Loucy (cell line): ENCODE data around the gene CACNA1S.

Experiments
- H2AFZ ChIP-seq: fragments of 200-600 bp; sonication (generic); 2 replicates; pipeline ENCODE4 v1.6.0; 2016; ENCODE audit warnings: antibody characterized with exemption, mild to moderate bottlenecking, low read length, moderate library complexity
- H3F3A ChIP-seq: fragments of 200-600 bp; 2 replicates; pipeline ENCODE4 v1.6.0; 2016; ENCODE audit warnings: antibody characterized with exemption, low read depth, mild to moderate bottlenecking
- H3K27me3 ChIP-seq: fragments of 200-600 bp; sonication (generic); 2 replicates; pipeline ENCODE4 v1.6.1; 2014; ENCODE audit warnings: low read length, mild to moderate bottlenecking; ENCODE audit not compliant: insufficient read depth, poor library complexity, severe bottlenecking
- H3K36me3 ChIP-seq: fragments of 200-600 bp; sonication (generic); 2 replicates; pipeline ENCODE4 v1.6.1; 2016; ENCODE audit warnings: low read length; ENCODE audit not compliant: insufficient read depth
- H3K4me1 ChIP-seq: fragments of 200-600 bp; sonication (generic); 2 replicates; pipeline ENCODE4 v1.5.1; 2014; ENCODE audit warnings: low read length, mild to moderate bottlenecking; ENCODE audit not compliant: insufficient read depth, poor library complexity, severe bottlenecking
- H3K4me2 ChIP-seq: fragments of 200-600 bp; sonication (generic); 2 replicates; pipeline ENCODE4 v1.6.0; 2014; ENCODE audit warnings: antibody characterized with exemption, low read length, low read depth, mild to moderate bottlenecking; ENCODE audit not compliant: poor library complexity, severe bottlenecking
- H3K4me3 ChIP-seq: fragments of 200-600 bp; sonication (generic); 2 replicates; pipeline ENCODE4 v1.5.1; 2014; ENCODE audit warnings: low read length, mild to moderate bottlenecking, mixed read lengths; ENCODE audit not compliant: poor library complexity, severe bottlenecking
- H3K79me2 ChIP-seq: fragments of 200-600 bp; sonication (generic); 2 replicates; pipeline ENCODE4 v1.6.1; 2014; ENCODE audit warnings: low read length; ENCODE audit not compliant: insufficient read depth
- H3K9ac ChIP-seq: fragments of 200-600 bp; sonication (generic); 2 replicates; pipeline ENCODE4 v1.6.0; 2014; ENCODE audit warnings: mild to moderate bottlenecking, low read depth, low read length, moderate library complexity; ENCODE audit not compliant: poor library complexity, severe bottlenecking
- H3K9me2 ChIP-seq: fragments of 200-600 bp; sonication (generic); replicated peaks from 2 replicates; pipeline ENCODE4 v1.6.1; 2016; ENCODE audit warnings: low read depth, low read length, mixed read lengths
- H3K9me3 ChIP-seq: fragments of 200-600 bp; sonication (generic); 2 replicates; pipeline ENCODE4 v1.6.1; 2014; ENCODE audit warnings: mild to moderate bottlenecking, antibody characterized with exemption, low read length, low read depth; ENCODE audit not compliant: insufficient read depth
- H4K20me1 ChIP-seq: fragments of 200-600 bp; sonication (generic); 2 replicates; pipeline ENCODE4 v1.6.0; 2014; ENCODE audit warnings: antibody characterized with exemption, low read length, mild to moderate bottlenecking; ENCODE audit not compliant: insufficient read depth, poor library complexity, severe bottlenecking
- CTCF ChIP-seq: fragments of 200-600 bp; sonication (generic); conservative IDR thresholded peaks from 2 replicates; pipeline ENCODE4 v1.5.1; 2014; ENCODE audit warnings: mild to moderate bottlenecking, antibody characterized with exemption, low read length
- EZH2phosphoT487 ChIP-seq: fragments of 200-600 bp; IDR thresholded peaks from 2 replicates; pipeline ENCODE4 v1.6.1; 2018; ENCODE audit warnings: antibody characterized with exemption, mild to moderate bottlenecking, moderate library complexity, borderline replicate concordance

CACNA1S gene

GRCh38 chr1:201111672-201112071 is 554 bp downstream of the CACNA1S start:
- TF ChIP-seq EZH2phosphoT487 (no peak), CTCF (no peak)

GRCh38 chr1:201111156-201111555 is 1.1 kb downstream of the CACNA1S start:
- Histone ChIP-seq H4K20me1 (no peaks in the 10 kb centered on the region), H3K9me2 (no peaks in the 10 kb centered on the region), H3K4me3 (no peak overlapping the region), H3F3A (no peaks in the 10 kb centered on the region), H3K36me3 (no peaks in the 10 kb centered on the region), H2AFZ (no peak overlapping the region), H3K27me3 (no peaks in the 10 kb centered on the region), H3K9ac (no peak overlapping the region), H3K79me2 (no peaks in the 10 kb centered on the region), H3K4me1 (peaks cover 5% of the 10 kb centered on the region), H3K4me2 (no peak overlapping the region), H3K9me3 (no peaks in the 10 kb centered on the region)
- TF ChIP-seq EZH2phosphoT487 (no peak), CTCF (no peak)

More at GRCh38 chr1:201111672-201112071, 554 bp downstream of the CACNA1S start:
- Histone ChIP-seq H3K4me1 (peaks cover 5% of the 10 kb centered on the region), H3K9me2 (no peaks in the 10 kb centered on the region), H3K4me2 (no peak overlapping the region), H3K9me3 (no peaks in the 10 kb centered on the region), H3K27me3 (no peaks in the 10 kb centered on the region), H2AFZ (no peak overlapping the region), H3F3A (no peaks in the 10 kb centered on the region), H3K36me3 (no peaks in the 10 kb centered on the region), H4K20me1 (no peaks in the 10 kb centered on the region), H3K4me3 (no peak overlapping the region), H3K9ac (no peak overlapping the region), H3K79me2 (no peaks in the 10 kb centered on the region)

- TF ChIP-seq CTCF (no peak), EZH2phosphoT487 (no peak)
- Histone ChIP-seq H3K9me2 (no peaks in the 10 kb centered on the region), H3K4me1 (peaks cover 5% of the 10 kb centered on the region), H3F3A (no peaks in the 10 kb centered on the region), H4K20me1 (no peaks in the 10 kb centered on the region), H3K4me3 (no peak overlapping the region), H2AFZ (no peak overlapping the region), H3K36me3 (no peaks in the 10 kb centered on the region), H3K9me3 (no peaks in the 10 kb centered on the region), H3K79me2 (no peaks in the 10 kb centered on the region), H3K9ac (no peak overlapping the region), H3K4me2 (no peak overlapping the region), H3K27me3 (no peaks in the 10 kb centered on the region)
These were observed 1.6 kb downstream of the CACNA1S start for GRCh38 chr1:201110616-201111015.
